ENCODE measurements around the gene ARF5.
A peak's percentile ranks its signal among the peaks of the same experiment; 100 is the strongest.
"Not testable (repeated sequence)": the region's sequence is repeated elsewhere in the genome, so short reads cannot be mapped to it uniquely, and the experiment has no call there.

The ARF5 gene

DNA sequence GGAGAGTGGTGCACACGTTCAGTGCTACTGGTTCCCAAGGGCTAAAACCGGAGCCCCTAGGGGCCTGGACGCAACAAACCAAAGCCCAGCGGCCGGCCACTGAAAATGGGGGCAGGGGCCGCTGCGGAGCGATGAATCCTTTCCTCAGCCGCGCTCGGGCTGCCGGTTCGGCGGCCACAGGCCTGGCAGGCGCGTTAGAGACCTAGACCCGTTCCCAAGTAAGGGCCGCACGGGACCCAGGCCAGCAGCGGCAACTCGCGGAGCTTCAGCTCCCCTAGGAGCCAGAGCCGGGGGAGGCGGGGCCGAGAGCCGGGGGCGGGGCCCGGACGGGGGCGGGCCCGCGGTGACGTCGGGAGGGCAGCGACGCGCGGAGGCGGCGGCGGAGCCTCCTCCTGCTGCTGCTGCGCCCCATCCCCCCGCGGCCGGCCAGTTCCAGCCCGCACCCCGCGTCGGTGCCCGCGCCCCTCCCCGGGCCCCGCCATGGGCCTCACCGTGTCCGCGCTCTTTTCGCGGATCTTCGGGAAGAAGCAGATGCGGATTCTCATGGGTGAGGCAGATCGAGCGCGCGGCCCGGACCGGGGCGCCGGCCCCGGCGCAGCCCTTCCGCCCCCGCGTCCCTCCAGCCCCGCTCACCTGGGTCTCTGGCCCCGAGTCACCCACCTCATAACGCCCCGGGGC, at the start of gene ARF5:
Gene ARF5, plus strand, starts transcription at position 393 of the 678 bp plus-strand sequence. Its CDS starts 88 bp downstream, at position 481.
- in situ Hi-C loops (cut with HindIII; ENCODE audit: low pct_unique_long_range_greater_than_20kb, low sequenced_read_pairs): no loop called here
- peak; percentile 81 to 83 for DNase-seq (ENCODE audit: low read depth in 1 of 2, low spot score in 1 of 2)
- TF ChIP-seq JUND (IDR thresholded peaks at IDR 0.05; ENCODE audit: low read depth): no peak

DNA sequence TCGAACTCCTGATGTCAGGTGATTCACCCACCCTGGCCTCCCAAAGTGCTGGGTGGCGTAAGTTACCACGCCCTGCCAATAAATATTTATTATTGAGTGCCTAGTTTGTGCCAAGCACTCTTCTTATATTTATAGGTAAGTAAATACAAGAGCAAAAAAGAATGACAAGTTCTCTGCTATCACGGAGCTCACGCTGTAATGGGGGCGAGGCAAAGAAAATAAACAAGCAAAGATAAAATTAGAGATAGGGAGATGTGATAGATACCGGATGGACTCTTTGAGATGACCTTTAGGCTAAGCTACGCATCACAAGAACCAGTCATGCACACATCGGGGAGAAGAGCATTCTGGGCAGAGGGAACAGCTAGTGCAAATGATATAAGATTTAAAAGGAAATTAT, 49.1 kb upstream of the ARF5 start:
- in situ Hi-C loops (cut with HindIII; ENCODE audit: low pct_unique_long_range_greater_than_20kb, low sequenced_read_pairs): no loop called here
- DNase-seq (ENCODE audit: low read depth in 1 of 2, low spot score in 1 of 2): no peak
- TF ChIP-seq JUND (IDR thresholded peaks at IDR 0.05; ENCODE audit: low read depth): no peak

DNA sequence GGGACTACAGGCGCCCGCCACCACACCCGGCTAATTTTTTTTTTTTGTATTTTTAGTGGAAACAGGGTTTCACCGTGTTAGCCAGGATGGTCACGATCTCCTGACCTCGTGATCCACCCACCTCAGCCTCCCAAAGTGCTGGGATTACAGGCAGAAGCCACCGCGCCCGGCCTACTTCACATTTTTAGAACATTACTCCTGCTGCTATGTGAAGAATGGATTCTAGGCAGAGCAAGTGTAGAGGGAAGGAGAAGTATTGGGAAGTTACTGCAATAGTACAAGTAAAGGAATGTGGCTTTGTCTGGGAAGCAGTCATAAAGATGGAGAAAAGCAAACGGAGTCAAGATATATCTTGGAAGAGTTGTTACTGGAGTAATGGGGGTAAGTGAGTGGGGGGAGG, 47.8 kb upstream of the ARF5 start:
- in situ Hi-C loops (cut with HindIII; ENCODE audit: low pct_unique_long_range_greater_than_20kb, low sequenced_read_pairs); DNase-seq (ENCODE audit: low read depth in 1 of 2, low spot score in 1 of 2): not testable (repeated sequence)

DNA sequence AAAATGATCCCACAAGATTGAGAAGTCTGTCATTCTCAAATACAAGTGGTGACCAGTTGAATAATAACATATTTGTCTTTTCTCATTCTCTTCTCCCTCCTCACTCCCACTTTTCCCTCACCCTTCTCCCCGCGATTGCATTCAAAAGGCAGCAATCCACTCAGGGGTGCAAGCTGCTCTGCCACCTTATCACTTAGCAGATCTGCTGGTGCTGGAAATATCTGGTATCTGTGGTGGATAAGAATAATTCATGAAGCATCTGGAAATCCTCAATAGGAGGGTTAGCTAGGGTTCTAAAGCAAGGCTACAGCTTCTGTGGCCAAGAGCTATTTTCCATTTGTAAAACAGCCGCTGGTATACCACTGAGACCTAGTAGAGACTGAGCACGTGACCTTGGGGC, 46.7 kb upstream of the ARF5 start:
- in situ Hi-C loops (cut with HindIII; ENCODE audit: low pct_unique_long_range_greater_than_20kb, low sequenced_read_pairs): no loop called here
- DNase-seq (ENCODE audit: low read depth in 1 of 2, low spot score in 1 of 2): no peak
- TF ChIP-seq JUND (IDR thresholded peaks at IDR 0.05; ENCODE audit: low read depth): no peak

DNA sequence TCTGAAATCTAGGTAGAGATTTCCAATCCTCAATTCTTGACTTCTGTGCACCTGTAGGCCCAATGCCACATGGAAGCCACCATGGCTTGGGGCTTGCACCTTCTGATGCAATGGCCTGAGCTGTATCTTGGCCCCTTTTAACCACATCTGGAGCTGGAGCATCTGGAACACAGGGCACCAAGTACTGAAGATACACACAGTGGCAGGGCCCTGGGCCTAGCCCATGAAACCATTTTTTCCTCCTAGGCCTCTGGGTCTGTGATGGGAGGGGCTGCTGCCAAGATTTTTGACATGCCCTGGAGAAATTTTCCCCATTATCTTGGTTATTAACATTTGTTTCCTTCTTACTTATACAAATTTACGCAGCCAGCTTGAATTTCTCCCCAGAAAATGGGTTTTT, 41.9 kb upstream of the ARF5 start:
- TF ChIP-seq JUND (IDR thresholded peaks at IDR 0.05; ENCODE audit: low read depth): no peak
- in situ Hi-C loops (cut with HindIII; ENCODE audit: low pct_unique_long_range_greater_than_20kb, low sequenced_read_pairs): no loop called here
- no peak for DNase-seq (ENCODE audit: low read depth in 1 of 2, low spot score in 1 of 2)

DNA sequence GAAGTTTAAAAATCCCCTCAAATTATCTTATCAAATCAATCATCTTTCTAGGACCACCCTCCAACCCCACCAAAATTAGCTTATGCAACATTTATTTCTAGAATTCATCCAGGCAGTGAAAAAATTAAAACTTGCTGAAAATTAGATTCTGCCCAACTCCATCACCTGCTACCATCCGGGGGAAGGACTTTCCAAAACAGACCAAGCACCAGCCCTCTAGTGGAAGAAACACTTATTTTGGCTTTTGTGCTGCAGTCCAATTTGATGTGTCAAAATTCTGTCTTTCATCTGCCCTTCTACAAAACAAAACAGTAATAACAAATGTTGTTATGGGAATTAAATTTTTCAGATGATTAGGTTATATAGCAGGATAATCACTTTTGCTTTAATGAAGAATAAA, 38.0 kb upstream of the ARF5 start:
- peak in 1 of 2 experiments; percentile 5 for DNase-seq (ENCODE audit: low read depth in 1 of 2, low spot score in 1 of 2)
- TF ChIP-seq JUND (IDR thresholded peaks at IDR 0.05; ENCODE audit: low read depth): no peak
- in situ Hi-C loops (cut with HindIII; ENCODE audit: low pct_unique_long_range_greater_than_20kb, low sequenced_read_pairs): no loop called here

DNA sequence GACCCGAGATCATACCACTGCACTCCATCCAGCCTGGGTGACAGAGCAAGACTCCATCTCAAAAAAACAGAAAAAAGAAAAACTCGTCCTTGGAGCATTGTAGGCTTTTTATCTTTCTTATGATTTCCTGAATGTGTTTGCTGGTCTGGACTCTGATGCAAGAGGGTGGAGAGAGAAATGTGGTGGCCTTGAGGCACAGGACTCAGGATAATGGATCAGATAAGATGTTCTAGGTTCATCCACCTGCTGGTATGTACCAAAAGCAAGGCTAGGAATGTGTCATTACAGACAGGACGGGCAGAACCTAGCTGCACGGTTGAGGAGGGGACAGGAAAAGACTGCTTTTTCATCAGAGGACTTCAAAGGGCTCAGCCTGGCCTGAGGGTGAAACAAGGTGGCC, 36.3 kb upstream of the ARF5 start:
- in situ Hi-C loops (cut with HindIII; ENCODE audit: low pct_unique_long_range_greater_than_20kb, low sequenced_read_pairs): no loop called here
- no peak for DNase-seq (ENCODE audit: low read depth in 1 of 2, low spot score in 1 of 2)
- no peak for TF ChIP-seq JUND (IDR thresholded peaks at IDR 0.05; ENCODE audit: low read depth)

DNA sequence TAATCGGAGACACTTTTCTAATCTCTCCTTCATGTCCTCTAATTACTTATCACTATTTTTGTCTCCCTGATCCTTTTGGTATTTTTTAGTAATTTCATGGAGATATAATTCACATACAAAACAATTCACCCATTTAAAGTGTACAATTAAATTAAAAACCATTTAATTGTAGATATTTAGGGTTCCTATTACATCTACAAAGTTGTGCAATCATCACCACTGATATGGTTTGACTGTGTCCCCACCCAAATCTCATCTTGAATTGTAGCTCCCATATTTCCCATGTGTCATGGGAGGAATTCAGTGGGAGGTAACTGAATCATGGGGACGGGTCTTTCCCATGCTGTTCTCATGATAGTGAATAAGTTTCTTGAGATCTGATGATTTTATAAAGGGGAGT, 31.8 kb upstream of the ARF5 start:
- in situ Hi-C loops (cut with HindIII; ENCODE audit: low pct_unique_long_range_greater_than_20kb, low sequenced_read_pairs): no loop called here
- no peak for TF ChIP-seq JUND (IDR thresholded peaks at IDR 0.05; ENCODE audit: low read depth)
- no peak for DNase-seq (ENCODE audit: low read depth in 1 of 2, low spot score in 1 of 2)

DNA sequence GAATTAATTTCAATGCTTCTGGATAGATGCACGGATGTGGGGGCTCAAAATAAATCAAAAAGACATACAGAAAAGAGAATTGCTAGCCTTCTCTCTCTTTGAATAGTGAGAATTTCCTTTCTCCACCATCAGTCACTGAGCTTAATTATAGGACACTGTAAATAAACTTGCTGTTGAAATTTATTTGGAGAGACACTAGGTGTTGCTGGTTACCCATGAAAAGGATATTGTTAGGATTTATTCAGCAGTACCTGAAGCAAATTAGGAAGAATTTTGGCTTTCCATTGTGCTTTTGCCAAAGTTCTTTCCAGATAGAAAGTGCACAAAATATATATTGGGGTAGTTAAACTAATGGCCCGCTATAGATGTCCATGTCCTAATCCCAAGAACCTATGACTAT, 30.4 kb upstream of the ARF5 start:
- in situ Hi-C loops (cut with HindIII; ENCODE audit: low pct_unique_long_range_greater_than_20kb, low sequenced_read_pairs): no loop called here
- no peak for TF ChIP-seq JUND (IDR thresholded peaks at IDR 0.05; ENCODE audit: low read depth)

DNA sequence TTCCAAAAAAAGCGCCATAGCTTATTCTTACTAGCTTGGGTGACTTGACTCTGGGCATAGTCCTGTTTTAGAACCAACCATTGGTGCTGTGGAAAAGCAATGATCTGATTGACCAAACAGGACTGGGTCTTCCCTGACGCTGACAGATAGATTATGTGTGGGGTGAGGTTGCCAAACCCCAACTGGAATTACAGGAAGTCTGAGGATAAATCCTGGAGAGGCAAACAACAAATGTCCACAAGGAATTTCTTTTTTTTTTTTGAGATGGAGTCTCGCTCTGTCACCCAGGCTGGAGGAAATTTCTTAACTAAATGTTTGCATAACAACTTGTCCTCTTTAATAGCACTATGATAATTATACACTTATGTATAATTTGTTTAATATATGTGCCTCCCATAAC, 22.0 kb upstream of the ARF5 start:
- in situ Hi-C loops (cut with HindIII; ENCODE audit: low pct_unique_long_range_greater_than_20kb, low sequenced_read_pairs): no loop called here
- TF ChIP-seq JUND (IDR thresholded peaks at IDR 0.05; ENCODE audit: low read depth): no peak
- DNase-seq (ENCODE audit: low read depth in 1 of 2, low spot score in 1 of 2): peak in 1 of 2 experiments; percentile 13

More for the DNA sequence above, 30.4 kb upstream of the ARF5 start:
- DNase-seq (ENCODE audit: low read depth in 1 of 2, low spot score in 1 of 2): peak in 1 of 2 experiments; percentile 2

DNA sequence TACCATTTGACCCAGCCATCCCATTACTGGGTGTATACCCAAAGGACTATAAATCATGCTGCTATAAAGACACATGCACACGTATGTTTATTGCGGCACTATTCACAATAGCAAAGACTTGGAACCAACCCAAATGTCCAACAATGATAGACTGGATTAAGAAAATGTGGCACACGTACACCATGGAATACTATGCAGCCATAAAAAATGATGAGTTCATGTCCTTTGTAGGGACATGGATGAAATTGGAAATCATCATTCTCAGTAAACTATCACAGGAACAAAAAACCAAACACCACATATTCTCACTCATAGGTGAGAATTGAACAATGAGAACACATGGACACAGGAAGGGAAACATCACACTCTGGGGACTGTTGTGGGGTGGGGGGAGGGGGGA, 20.2 kb upstream of the ARF5 start:
- in situ Hi-C loops (cut with HindIII; ENCODE audit: low pct_unique_long_range_greater_than_20kb, low sequenced_read_pairs); DNase-seq (ENCODE audit: low read depth in 1 of 2, low spot score in 1 of 2): not testable (repeated sequence)

DNA sequence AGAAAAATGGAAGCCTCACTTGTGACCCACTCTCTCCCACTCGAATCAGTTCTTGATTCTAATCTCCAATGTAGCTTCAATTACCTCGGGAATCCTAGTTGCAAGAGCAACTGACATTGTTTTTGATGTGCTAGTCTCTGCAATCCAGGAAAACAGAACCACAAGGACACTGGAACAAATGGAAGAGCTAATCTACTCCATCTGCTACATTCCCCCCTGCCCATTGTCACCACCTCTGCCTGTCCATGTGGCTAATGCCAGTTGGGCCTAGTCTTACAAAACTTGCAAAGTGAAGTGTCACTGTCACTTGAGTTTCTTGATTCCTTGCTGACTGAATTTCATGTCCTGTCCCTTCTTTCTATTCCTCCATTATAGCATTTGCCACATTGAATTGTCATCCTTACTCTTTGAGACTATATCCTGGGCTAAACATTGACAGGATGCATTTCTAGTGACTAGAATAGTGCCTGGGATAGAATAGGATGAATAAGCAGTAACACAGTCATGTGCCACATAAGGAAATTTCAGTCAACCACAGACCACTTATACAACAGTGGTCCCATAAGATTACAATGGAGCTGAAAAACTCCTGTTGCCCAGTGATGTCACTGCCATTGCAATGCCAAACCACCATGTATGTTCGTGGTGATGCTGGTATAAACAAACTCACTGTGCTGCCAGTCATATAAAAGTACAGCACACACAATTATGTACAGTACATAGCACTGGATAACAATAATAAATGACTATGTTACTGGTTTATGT, 16.3 kb upstream of the ARF5 start:
- in situ Hi-C loops (cut with HindIII; ENCODE audit: low pct_unique_long_range_greater_than_20kb, low sequenced_read_pairs): no loop called here
- no peak for DNase-seq (ENCODE audit: low read depth in 1 of 2, low spot score in 1 of 2)
- no peak for TF ChIP-seq JUND (IDR thresholded peaks at IDR 0.05; ENCODE audit: low read depth)

DNA sequence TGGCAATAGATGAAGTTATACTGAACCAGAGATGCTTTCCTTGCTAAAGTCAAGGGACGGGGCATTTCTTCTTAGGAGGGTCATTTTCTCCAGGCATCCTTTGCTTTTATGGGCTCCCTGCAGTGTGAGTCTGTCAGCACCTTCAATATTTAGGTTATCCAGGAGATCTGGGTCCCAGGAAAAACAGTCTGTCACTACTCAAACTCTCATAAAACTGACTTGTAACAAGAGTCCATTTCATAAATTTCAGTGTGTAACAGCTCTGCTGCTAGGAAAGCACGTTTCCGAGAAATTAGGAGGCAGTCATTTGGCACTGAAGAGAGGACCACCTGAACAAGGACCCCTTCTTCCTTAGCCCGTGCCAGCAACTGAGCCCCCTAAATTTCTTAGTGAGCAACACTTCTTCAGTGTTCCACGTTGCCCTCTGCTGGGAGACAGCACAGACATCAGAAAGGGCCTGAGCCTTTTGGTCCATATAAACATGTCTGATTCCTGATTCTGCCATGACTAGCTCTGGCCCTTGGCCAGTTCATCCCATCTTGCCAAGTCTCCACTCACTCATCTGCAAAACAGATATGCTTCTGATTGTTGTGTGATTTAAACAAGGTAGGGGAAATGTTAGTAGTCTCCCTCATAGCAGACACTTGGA, 10.1 kb upstream of the ARF5 start:
- no peak for TF ChIP-seq JUND (IDR thresholded peaks at IDR 0.05; ENCODE audit: low read depth)
- DNase-seq (ENCODE audit: low read depth in 1 of 2, low spot score in 1 of 2): no peak
- in situ Hi-C loops (cut with HindIII; ENCODE audit: low pct_unique_long_range_greater_than_20kb, low sequenced_read_pairs): no loop called here
